ENCODE results near the gene TEKT2.

- TF ChIP-seq CTCF (conservative IDR thresholded peaks at IDR 0.05) (no peak), ZFX (IDR thresholded peaks at IDR 0.05) (no peak)
Observed at GRCh38 chr1:36067871-36068270, 16.0 kb upstream of the TEKT2 start.

Measured in C4-2B (cell line).